ENCODE data around the gene NRG3. TPM values are rescaled to one million over a fixed set of nuclear protein-coding genes. Genes with fewer than 3 reads are reported as not detected.

The NRG3 gene
- total RNA-seq, 4 donors from 2014 or later, result 0.22 to 2.4 TPM; not detected in 2

GRCh38 chr10:82653244-82654155, 778.5 kb downstream of the NRG3 start:
- no peak for TF ChIP-seq CTCF (IDR thresholded peaks at IDR 0.05; ENCODE audit: low read depth)

GRCh38 chr10:82660205-82660604, 785.2 kb downstream of the NRG3 start:
- TF ChIP-seq CTCF (IDR thresholded peaks at IDR 0.05; ENCODE audit: low read depth), result no peak

- TF ChIP-seq CTCF (IDR thresholded peaks at IDR 0.05; ENCODE audit: low read depth), result no peak
Observed at GRCh38 chr10:82660986-82661385, 786.0 kb downstream of the NRG3 start.

- TF ChIP-seq CTCF (IDR thresholded peaks at IDR 0.05; ENCODE audit: low read depth), result no peak
Observed at GRCh38 chr10:82661701-82662100, 786.7 kb downstream of the NRG3 start.

- no peak for TF ChIP-seq CTCF (IDR thresholded peaks at IDR 0.05; ENCODE audit: low read depth)
Observed at GRCh38 chr10:82668221-82668895, 793.4 kb downstream of the NRG3 start.

DNA sequence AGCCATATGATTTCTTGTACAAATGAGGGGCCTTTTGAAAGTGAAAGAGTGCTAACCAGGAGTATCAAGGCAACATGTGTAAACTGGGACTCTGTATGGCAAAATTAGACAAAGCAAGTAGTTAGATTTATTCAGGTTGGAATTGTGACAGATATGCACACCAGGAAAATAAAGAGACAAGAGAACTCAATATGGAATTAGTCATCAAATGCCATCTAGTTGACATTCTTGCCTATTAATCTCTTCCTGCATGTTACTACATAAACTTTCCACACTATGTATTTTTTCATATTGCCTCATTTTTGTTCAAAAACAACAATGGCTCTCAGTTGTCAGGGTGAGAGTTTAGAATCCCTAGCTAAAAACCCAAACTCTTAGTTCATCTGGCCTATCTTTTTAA, 799.0 kb downstream of the NRG3 start:
- no peak for TF ChIP-seq CTCF (IDR thresholded peaks at IDR 0.05; ENCODE audit: low read depth)

DNA sequence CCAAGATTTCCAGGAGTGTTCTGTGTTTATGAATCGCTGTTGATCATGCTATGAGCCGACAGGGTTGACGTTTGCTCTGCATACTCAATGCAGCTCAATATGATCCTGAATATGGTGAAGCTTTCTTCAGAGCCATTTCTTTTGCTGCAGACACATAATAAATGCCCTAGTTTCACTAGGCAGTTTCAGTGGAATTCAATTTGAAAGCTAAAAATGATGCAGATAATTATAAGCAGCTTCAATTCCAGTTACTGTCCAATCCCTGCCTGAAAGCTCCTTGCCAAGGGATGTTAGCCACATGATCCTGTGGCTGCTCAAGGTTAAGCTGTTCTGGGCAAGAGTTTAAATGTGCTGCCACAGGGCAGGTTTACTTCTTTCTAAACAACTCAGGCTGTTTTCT, 805.6 kb downstream of the NRG3 start:
- TF ChIP-seq CTCF (IDR thresholded peaks at IDR 0.05; ENCODE audit: low read depth), result no peak

Measured in subcutaneous adipose tissue (tissue), 4 donors.